GM18526 (cell line): ENCODE results near the gene NSF.

ENCODE experiments used
- POLR2A ChIP-seq: IDR thresholded peaks from 3 replicates; pipeline ENCODE4 v1.6.1; 2011; ENCODE audit not compliant: insufficient read length; ENCODE audit errors: extremely low read depth

The NSF gene

DNA sequence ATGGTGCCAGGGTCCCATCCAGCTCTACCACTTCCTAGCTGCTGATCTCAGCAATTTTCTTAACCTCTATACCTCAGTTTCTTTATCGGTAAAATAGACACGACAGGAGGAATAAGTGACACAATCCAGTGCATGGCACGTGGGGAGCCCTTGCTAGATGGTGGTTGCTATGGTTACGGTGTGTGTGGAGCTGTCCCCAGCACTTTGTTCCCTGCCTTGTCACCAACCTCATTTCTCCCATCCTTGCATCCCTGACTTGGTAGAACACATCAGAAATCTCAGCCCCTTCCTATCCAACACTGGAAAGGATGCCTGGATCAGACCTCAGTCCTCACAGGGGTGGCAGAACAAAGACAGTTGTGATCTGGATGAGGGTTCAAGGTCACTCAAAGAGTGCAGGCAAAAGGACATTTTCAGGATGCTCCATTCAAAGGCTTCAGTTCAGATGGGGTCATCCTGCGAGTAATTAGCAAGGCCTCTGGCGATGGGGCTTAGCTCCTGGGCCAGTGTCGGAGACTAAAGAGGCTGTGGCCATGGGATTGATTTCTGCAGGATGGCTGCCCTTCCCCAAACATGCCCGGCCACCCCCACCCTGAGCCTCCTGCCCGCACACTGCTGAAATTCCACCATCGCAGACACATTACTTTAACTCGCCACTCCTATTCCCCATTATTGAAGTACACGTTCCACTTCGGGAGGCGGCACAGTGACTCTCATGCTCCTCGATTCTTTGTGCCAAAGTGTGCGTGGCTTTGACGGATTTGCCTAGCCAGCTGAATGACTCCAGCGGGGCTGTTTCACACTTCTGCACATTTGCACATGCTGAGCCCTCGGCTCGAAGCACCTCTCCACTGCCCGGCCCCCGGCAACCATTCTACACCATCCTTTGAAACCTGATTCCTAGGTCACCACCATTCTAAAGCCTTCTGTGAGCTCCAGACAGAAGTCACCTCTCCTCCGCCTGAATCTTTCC is 187.8 kb downstream of the NSF start:
- no peak for TF ChIP-seq POLR2A

DNA sequence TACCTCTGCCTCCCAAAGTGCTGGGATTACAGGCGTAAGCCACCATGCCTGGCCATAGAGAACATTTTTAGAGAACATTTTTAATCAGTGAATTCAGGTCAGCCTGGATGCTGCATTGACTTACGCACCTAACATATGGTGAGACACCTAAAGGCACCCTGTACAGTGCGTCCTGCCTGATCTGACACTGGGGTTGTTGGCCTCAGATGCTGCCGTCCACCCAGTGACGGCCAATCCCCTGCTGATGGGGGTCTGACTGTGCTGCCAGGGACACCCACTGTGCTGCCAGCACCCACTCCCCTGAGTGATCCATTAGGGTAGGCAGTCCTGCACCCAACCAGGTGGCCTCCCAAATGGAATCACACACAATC is 189.5 kb downstream of the NSF start:
- TF ChIP-seq POLR2A = no peak

DNA sequence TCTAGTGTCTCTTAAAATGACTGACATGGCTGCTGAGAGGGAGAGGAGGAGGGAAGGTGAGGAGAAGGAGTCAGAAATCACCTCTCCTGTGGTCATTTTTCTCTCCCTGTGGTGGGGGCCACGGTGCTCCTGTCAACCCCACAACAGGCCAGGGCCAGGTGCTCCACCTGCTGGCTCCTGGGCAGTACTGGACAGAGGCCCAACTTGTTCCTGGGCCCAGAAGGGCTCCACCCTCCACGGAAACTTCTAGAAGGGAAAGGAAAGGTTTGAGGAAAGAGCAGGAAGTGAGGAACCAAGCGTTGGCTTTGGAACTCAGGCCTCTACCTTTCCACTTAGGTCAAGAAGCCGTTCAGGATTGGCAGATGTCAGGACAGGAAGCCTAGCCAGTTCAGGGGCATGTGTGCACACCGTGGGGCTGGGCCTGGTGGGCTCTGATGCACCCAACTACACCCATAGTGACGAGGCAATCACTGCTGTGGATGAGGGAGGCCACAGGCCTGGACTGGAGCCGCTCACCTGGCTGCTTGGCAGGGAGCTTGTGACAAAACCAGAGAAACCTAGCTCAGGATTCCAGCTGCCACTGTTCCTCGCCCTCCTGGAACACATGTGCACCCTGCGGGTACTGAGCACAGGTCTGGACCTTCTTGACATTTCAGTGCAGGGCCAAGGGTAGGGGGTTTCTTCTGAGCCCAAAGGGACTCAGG is 191.9 kb downstream of the NSF start:
- TF ChIP-seq POLR2A = no peak

DNA sequence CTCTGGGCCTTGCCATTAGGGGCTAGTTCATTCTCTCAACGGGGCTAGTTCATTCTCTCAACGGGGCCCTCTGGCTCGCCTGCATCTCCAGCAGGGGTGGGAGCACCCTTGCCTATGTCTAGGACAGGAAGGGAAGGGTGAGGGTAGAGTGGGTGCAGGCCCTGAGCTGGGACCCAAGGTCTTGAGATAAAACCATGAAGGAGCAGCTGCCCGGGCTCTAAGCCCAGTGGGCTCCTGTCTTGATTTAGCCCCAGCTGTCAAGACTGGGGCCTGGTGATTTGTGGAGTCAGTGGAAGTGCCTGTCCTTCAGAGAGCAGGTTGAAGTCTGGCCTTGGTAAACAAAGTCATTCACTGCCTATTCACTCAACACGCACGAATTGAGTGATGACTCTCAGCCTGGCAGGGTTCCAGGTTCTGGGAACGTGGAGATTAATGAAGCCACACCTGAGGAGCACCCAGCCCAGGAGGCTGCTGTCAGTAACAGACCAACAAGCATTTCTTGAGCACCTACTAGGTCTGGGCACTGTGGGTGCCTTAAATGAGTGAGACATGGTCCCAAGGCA is 192.6 kb downstream of the NSF start:
- no peak for TF ChIP-seq POLR2A

DNA sequence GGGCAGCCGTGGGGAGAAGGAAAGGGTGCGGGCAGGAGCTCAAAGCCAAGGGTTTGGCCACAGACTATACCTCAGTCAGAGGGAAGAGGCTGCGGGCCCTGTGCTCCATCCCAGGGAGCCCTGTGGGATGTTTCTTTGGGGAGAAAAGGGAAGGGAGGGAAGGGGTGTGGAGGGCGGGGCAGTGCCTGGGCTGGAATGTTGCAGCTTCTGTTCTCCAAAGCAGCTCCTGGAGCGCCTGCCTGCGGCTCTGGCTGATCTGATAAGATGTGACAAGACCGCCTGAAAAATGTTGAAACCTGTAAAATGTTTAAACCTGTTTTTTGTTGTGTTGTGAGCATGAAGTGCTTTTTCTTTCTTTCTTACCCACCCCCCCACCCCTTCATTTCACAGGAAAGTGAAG is 195.2 kb downstream of the NSF start:
- TF ChIP-seq POLR2A = no peak

DNA sequence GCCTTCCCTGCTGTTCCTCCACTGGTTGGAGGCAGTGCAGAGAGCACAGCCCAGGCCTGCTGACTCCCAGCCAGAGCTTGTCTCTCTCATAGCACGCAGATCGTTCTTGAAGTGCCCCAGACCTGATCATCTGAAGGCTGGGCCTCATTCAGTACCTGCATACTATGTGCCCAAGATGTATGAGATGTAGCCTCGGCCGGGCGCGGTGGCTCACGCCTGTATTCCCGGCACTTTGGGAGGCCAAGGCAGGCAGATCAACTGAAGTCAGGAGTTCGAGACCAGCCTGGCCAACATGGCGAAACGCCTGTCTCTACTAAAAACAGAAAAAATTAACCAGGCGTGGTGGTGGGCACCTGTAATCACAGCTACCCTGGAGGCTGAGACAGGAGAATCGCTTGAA is 197.0 kb downstream of the NSF start:
- TF ChIP-seq POLR2A = no peak

DNA sequence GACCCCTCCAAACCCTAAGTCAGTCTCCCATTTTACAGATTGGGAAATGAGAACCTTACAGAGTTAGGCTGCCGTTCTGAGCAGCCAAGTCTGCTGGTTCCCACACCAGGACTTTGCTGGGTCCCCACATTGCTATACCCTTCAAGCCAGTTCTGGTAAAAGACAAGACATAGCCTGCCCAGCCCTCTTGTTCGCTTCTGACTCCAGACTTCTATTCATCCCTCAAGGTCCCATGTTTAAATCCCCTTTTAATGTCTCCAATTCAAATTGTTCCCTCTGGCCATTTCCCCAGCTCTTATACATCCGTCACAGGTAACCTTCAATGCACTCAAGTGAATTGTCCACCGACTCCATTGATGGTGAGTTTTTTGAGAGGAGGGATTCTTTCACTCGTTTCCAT is 197.8 kb downstream of the NSF start:
- no peak for TF ChIP-seq POLR2A

DNA sequence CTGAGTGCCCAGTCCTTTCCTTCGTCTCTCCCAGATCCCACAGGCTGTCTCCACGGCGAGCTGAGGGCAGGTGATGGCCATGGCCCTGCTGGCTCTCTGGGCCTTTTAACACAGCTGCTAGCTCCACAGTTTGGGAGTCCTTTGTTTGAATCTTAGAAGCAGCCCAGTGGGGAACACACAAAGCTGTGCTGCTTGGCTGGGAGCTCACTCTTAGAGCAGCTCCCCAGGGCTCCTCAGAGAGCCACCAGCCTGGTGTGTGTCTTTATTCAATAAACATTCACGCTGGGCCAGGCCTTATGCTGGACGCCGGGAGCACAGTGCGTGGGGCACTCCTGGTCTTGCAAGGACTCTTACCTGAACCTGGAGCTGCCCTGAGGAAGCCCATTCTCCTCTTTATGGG is 198.3 kb downstream of the NSF start:
- no peak for TF ChIP-seq POLR2A

DNA sequence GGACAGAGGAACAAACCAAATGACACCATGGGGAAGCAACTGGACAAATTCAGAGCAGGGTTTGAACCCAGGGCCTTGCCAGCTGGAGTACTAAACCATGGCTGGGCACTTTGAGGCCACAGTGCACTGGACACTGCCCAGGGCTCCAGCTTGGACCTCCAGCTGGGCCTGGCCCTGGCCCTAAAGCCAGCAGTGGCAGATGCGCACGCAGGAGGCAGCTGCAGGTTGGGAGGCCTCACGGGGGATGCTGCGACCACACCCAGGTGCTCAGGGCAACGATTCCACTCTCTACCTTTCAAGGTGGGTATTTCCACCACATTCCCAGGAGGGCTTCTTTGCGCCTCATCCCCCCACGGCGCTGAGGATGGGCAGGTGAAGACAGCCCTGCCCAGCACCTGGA is 199.1 kb downstream of the NSF start:
- TF ChIP-seq POLR2A = no peak

DNA sequence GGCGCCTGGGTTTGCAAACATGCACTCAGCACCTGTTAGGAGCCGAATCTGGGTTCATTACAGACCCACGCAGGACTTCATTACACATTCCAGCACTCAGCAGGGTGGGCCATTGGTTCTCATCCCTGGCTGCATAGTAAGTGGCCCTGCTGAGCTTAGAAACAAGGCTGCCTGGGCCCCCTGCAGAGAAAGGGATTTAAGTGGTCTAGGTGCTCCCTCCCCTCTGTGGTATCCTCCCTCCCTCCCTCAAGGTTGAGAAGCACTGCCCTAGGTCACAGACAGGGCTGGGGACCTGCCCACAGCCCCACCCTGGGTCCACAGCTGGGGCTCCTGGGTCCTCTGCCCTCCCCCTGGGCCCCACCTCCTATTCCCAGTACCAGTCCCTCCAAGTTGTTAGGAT is 199.7 kb downstream of the NSF start:
- TF ChIP-seq POLR2A = no peak

DNA sequence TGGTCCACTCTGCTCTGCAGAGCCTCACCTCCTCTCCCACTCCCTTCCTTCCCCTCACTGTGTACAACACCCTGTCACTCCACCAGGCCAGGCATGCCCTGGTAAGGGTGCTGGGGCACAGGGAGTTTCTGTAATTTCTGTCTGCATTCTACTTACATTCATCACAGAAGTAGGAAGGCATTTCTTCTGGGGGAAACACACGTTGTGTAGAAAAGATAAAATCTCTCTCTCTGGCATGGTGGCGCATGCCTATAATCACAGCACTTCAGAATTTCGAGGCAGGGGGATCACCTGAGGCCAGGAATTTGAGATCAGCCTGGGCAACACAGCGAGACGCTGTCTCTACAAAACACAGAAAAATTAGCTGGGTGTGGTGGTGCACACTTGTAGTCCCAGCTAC is 201.1 kb downstream of the NSF start:
- no peak for TF ChIP-seq POLR2A

DNA sequence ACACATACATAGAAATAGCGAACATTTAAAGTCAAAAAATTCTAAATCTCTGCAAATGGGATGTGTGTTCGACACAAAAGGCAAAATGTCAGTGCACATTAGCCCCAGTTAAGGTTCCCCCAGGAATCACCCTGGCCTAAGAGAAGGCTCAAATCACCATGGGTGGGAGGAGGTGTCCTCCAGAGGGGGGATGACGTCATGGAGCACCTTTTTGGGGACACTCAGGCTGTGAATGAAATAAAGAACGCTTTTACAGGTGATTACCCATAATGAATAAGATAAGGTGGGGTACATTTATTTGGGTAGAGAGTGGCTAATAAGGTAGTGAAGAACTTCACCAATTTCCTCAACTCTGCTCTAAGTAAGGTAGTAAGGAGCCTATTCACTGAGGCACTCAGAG is 201.6 kb downstream of the NSF start:
- TF ChIP-seq POLR2A = no peak

DNA sequence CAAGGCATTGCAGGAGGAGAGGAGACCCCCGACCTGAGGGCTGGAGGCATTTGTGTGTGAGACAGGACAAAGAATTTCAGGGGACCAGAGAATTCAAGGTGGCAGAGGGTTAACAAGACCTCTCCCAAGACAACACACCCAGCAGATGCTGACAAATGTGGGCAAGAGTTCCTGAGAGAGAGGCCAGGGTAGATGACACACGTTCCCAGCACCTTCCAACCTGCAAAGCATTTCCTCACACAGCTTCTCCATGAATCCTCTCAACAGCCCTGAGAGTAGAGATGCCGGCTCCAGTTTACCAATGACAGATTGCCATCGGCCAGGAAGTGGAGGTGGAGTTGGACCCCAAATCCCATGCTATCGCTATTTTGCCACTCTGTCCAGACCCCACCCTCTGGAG is 203.1 kb downstream of the NSF start:
- no peak for TF ChIP-seq POLR2A

DNA sequence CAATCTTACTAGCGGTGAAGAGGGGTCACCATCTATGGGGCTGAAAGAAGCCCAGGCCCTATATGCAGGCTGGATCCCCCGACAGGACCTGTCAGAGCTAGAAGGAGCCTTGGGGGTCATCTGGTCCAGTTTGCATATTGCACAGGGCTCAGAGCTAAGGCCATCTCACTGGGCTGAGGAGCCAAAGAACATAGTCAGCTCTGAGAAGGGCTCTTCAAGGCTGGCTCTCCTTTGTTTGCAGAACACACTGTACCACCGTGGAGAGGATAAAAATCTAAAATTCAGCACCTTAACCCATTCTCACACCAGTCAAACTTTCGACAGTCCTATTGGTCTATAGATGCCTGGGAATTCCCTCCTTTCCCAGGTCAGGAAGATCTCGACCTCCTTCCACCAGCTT is 203.8 kb downstream of the NSF start:
- TF ChIP-seq POLR2A = no peak

DNA sequence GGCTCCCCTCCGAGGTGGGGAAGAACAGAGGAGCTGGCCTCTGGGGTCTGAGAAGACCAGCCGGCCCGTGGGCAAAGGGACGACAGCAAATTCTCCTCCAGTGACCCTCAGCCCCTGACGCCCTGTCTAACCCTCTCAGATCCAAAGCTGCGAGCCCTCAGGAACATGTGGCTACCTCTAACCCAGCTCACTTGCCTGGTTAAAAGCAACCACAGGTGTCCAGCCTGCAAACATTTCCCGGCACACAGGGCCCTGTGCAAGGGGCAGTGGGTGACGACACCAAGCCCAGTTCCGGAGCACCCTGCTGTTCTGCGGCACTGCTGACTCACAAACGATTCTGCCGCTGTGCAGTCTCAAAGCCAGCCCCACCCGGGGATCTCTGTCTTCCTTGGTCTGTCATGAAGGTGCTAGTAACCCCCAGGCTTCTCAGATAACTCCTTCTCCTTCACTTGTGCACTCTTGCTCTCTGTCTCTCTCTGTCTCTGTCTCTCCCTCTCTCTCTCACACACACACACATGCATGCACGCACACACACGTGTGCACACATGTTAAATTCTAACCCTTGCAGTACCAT is 205.0 kb downstream of the NSF start:
- no peak for TF ChIP-seq POLR2A

DNA sequence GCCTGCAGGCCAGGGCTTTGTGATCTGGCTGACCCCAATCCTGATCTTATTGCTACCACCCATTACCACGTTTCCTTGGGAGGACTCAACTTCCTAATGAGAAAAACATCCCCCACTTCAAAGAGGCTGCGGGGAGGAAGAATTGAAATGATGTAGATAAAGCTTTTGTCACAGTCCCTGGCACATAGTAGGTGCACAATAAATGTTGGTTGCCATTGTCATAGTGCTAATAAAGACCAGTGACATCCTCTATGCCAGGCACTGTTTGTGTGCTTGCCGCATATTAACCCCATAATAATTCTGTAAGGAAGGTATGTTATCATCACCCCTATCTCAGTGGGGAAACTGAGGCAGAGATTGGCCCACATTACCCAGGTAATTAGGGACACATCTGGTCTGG is 205.6 kb downstream of the NSF start:
- no peak for TF ChIP-seq POLR2A
